GM12891 (cell line): ENCODE data around the gene UNC5C.

ENCODE experiments used
- PAX5 ChIP-seq: IDR thresholded peaks from 2 replicates; pipeline ENCODE4 v1.6.1; 2011; ENCODE audit warnings: low read length, moderate library complexity, mild to moderate bottlenecking; ENCODE audit not compliant: insufficient read depth, severe bottlenecking
- POLR2A ChIP-seq: IDR thresholded peaks from 2 replicates; pipeline ENCODE4 v1.6.1; 2011; ENCODE audit warnings: low read depth, low read length, control low read depth
- POLR2AphosphoS5 ChIP-seq: IDR thresholded peaks from 2 replicates; pipeline ENCODE4 v1.6.1; 2011; ENCODE audit warnings: low read depth, low read length, control low read depth
- SPI1 ChIP-seq: IDR thresholded peaks from 2 replicates; pipeline ENCODE4 v1.6.1; 2011; ENCODE audit warnings: low read depth, low read length, control low read depth
- TAF1 ChIP-seq: IDR thresholded peaks from 2 replicates; pipeline ENCODE4 v1.6.1; 2011; ENCODE audit warnings: low read depth, low read length, control low read depth

- TF ChIP-seq POLR2AphosphoS5: no peak
- TF ChIP-seq TAF1: no peak
- no peak for TF ChIP-seq POLR2A
- no peak for TF ChIP-seq SPI1
- no peak for TF ChIP-seq PAX5
Observed at GRCh38 chr4:95510145-95510544, 38.6 kb downstream of the UNC5C start.
